Fibroblast of lung (primary cell): Measurements from ENCODE around the gene SLC38A10.

ENCODE experiments used
- CTCF ChIP-seq, 2 donors: IDR thresholded peaks in 1 of 2; conservative IDR thresholded peaks in 1 of 2; 1 replicate in 1 of 2; 2 replicates in 1 of 2; pipeline ENCODE4 v1.5.1; 2011 to 2012; ENCODE audit warnings: low read length in 2 of 2, control low read depth in 1 of 2, inconsistent platforms in 1 of 2, low read depth in 1 of 2, mild to moderate bottlenecking in 1 of 2
- EZH2 ChIP-seq: IDR thresholded peaks from 2 replicates; pipeline ENCODE4 v1.5.1; 2012; ENCODE audit warnings: low read length, control low read depth, mild to moderate bottlenecking; ENCODE audit errors: missing control alignments

- no peak for TF ChIP-seq CTCF (conservative IDR thresholded peaks at IDR 0.05 in 1 of 2, IDR thresholded peaks at IDR 0.05 in 1 of 2; ENCODE audit: low read depth in 1 of 2, low read length in 2 of 2)
- TF ChIP-seq EZH2, result no peak
Observed at GRCh38 chr17:81302324-81302723, 7.2 kb upstream of the SLC38A10 start.
